Esophagus muscularis mucosa (tissue), 4 donors: ENCODE results near the gene DCX. TPM values are rescaled to one million over a fixed set of nuclear protein-coding genes. Genes with fewer than 3 reads are reported as not detected.
A peak's percentile ranks its signal among the peaks of the same experiment; 100 is the strongest.

Experiments used
- DNase-seq: peaks from one replicate; pipeline ENCODE4 v3.0.0-alpha.2; 2017; ENCODE audit errors: extremely low spot score
- H3K27ac ChIP-seq, 4 donors: fragments of 200-600 bp; sonication (generic); replicated peaks in 1 of 4; 1 replicate in 3 of 4; 2 replicates in 1 of 4; pipeline ENCODE4 v1.5.1; 2016 to 2019; ENCODE audit warnings: mild to moderate bottlenecking in 1 of 4
- H3K27me3 ChIP-seq, 4 donors: fragments of 200-600 bp; sonication (generic); one replicate each; pipeline versions ENCODE4 v1.5.1 to v1.6.0; 2016 to 2019
- H3K36me3 ChIP-seq, 4 donors: fragments of 200-600 bp; sonication (generic); one replicate each; pipeline ENCODE4 v1.5.1; 2016 to 2019
- H3K4me1 ChIP-seq, 4 donors: fragments of 200-600 bp; sonication (generic); one replicate each; pipeline ENCODE4 v1.5.1; 2016 to 2019
- H3K4me3 ChIP-seq, 4 donors: fragments of 200-600 bp; sonication (generic); 1 replicate in 2 of 4; 2 replicates in 2 of 4; pipeline ENCODE4 v1.5.1; 2016 to 2019; ENCODE audit warnings: mild to moderate bottlenecking in 4 of 4, moderate library complexity in 1 of 4
- H3K9me3 ChIP-seq, 4 donors: fragments of 200-600 bp; sonication (generic); 1 replicate in 3 of 4; 2 replicates in 1 of 4; pipeline ENCODE4 v1.5.1; 2016 to 2019
- EP300 ChIP-seq: sonication (generic); formaldehyde crosslinking; IDR thresholded peaks from one replicate; pipeline ENCODE4 v1.6.1; 2017; ENCODE audit warnings: antibody characterized with exemption
- POLR2A ChIP-seq: fragments of 450-650 bp; IDR thresholded peaks from one replicate; pipeline ENCODE4 v1.6.1; 2017; ENCODE audit warnings: antibody characterized with exemption, moderate library complexity, mild to moderate bottlenecking, low read depth
- POLR2AphosphoS5 ChIP-seq, 2 donors: sonication (generic); formaldehyde crosslinking; IDR thresholded peaks; one replicate each; pipeline ENCODE4 v1.6.1; 2017; ENCODE audit warnings: antibody characterized with exemption in 2 of 2
- WGBS: methylation state at CpG from one replicate; pipeline ENCODE4 v1.1.5; 2018; 5-methylcytosine and 5-hydroxymethylcytosine counted together
- intact Hi-C: fragments of 100-400 bp; cut with DNase I; formaldehyde crosslinking; loops from one replicate; pipeline ENCODE4 v1.15.1; 2023
- total RNA-seq, 4 donors: library from RNA; depleted of rRNA; stranded (reverse); fragments of >200 nt; gene quantifications; one replicate each; pipeline versions ENCODE4 v1.1.0 to v1.2.1, GENCODE V29; 2016
- TF ChIP-seq, protein P1 (sequence below), 3 experiments: fragments of 200-600 bp in 2 of 3; fragments of 450-650 bp in 1 of 3; sonication (generic) in 2 of 3; IDR thresholded peaks; one replicate each; pipeline ENCODE4 v1.5.1; 2017 to 2019; ENCODE audit warnings: antibody characterized with exemption in 3 of 3, mild to moderate bottlenecking in 2 of 3, moderate library complexity in 1 of 3

DCX gene
- total RNA-seq, 4 donors from 2014 or later: under 0.01 to 0.13 (median 0.11) TPM; not detected in 1

DNA sequence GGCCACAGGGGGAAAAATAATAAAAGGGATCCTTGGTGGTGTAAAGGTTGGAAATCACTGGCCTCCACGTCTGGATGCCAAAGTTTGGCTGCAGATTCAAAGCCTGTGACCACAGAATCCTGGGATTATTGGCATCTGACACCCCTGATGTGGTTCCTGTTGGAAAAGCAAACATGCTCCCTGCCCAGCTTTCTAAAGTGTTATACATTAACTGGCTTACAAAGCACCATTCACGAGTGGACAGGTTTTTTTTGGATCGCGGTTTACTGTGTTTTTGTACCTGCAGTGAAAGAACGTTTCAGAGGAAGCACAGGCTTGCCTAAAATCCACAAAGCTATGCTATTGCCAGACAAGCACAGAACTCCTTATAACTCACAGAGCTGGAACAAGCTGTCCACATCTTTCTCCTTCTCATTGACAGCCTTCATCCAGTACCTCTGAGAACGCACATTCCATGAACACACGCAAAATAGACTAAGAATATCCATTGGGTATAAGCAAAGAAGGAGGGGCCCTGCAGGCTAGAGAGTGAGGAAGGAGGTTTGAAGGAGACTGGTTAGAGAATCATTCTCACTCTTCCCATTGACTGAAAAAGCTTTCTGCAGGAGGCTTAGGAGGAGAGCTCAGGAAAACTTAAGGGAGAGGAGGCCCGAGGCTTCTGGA lies 127.2 kb downstream of the DCX start:
- 52% methylated on average over 8 of the region's 8 CpGs for WGBS
- Histone ChIP-seq H3K4me1 (no peaks in the 10 kb centered on the region), H3K27ac (no peak overlapping the region), H3K9me3 (no peaks in the 10 kb centered on the region), H3K36me3 (no peaks in the 10 kb centered on the region), H3K4me3 (no peak overlapping the region), H3K27me3 (peaks cover 0 to 3% (median 0%) of the 10 kb centered on the region in 4 donors)
- TF ChIP-seq POLR2A (no peak), POLR2AphosphoS5 (IDR thresholded peaks at IDR 0.05) (no peak), EP300 (no peak)
- TF ChIP-seq, protein P1, sequence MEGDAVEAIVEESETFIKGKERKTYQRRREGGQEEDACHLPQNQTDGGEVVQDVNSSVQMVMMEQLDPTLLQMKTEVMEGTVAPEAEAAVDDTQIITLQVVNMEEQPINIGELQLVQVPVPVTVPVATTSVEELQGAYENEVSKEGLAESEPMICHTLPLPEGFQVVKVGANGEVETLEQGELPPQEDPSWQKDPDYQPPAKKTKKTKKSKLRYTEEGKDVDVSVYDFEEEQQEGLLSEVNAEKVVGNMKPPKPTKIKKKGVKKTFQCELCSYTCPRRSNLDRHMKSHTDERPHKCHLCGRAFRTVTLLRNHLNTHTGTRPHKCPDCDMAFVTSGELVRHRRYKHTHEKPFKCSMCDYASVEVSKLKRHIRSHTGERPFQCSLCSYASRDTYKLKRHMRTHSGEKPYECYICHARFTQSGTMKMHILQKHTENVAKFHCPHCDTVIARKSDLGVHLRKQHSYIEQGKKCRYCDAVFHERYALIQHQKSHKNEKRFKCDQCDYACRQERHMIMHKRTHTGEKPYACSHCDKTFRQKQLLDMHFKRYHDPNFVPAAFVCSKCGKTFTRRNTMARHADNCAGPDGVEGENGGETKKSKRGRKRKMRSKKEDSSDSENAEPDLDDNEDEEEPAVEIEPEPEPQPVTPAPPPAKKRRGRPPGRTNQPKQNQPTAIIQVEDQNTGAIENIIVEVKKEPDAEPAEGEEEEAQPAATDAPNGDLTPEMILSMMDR (IDR thresholded peaks at IDR 0.05): no peak
- no peak for DNase-seq
- intact Hi-C loops: no loop called here

GRCh38 chrX:111283446-111283845 lies 128.5 kb downstream of the DCX start:
- WGBS: 72% methylated on average over 2 of the region's 2 CpGs
- Histone ChIP-seq H3K4me1 (no peaks in the 10 kb centered on the region), H3K27ac (no peak overlapping the region), H3K27me3 (peaks cover 0 to 3% (median 0%) of the 10 kb centered on the region in 4 donors), H3K4me3 (no peak overlapping the region), H3K9me3 (no peaks in the 10 kb centered on the region), H3K36me3 (no peaks in the 10 kb centered on the region)
- TF ChIP-seq EP300 (no peak), POLR2A (no peak), POLR2AphosphoS5 (IDR thresholded peaks at IDR 0.05) (no peak)
- TF ChIP-seq, protein P1 (IDR thresholded peaks at IDR 0.05): no peak
- intact Hi-C loops: no loop called here
- no peak for DNase-seq

DNA sequence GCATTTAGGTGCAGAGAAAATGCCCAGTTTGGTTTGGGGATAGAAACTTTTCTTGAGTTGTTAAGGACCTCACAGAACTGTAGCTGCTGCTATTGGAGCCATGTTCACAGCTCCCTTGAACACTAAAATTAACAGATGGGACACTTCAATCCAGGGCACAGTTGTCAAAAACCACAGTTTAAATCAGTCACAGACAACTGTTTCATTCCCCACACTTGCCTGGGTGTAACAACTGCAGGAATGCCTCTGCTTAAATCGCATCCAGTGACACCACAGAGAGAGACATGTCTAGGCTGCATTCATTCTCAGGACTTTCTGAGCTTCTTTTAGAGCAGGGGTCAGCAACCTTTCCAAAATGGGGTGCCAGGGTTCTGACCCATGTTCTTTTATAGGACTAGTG lies 129.0 kb downstream of the DCX start:
- TF ChIP-seq EP300: no peak
- TF ChIP-seq POLR2AphosphoS5 (IDR thresholded peaks at IDR 0.05): no peak
- TF ChIP-seq POLR2A: no peak
- TF ChIP-seq, protein P1 (IDR thresholded peaks at IDR 0.05): no peak

DNA sequence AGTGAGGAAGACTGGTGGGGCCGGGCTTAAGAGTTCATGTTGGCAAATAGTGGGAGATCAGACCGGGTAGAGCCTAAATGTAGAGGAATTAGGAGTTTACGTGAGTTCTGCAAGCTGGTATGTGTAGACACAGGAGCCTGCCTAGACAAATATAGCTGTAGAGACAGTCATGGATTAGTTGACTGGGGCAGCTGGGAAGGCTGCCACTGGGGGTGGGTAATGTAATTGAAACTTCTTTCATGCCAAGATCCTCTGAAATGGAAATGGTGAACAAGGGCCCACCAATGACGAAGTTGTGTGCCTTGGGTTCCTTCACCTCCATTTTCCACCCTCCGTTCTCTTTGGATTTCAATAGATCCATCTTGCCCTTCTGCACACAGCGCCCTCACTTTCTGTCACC lies 129.9 kb downstream of the DCX start:
- Histone ChIP-seq H3K36me3 (no peaks in the 10 kb centered on the region), H3K4me3 (no peak overlapping the region), H3K27ac (no peak overlapping the region), H3K27me3 (no peaks in the 10 kb centered on the region), H3K9me3 (no peaks in the 10 kb centered on the region), H3K4me1 (no peaks in the 10 kb centered on the region)
- no peak for DNase-seq
- WGBS: 76% methylated on average over 6 of the region's 6 CpGs
- TF ChIP-seq POLR2AphosphoS5 (IDR thresholded peaks at IDR 0.05): no peak
- TF ChIP-seq POLR2A: no peak
- no peak for TF ChIP-seq EP300
- TF ChIP-seq, protein P1 (IDR thresholded peaks at IDR 0.05): no peak
- intact Hi-C loops: no loop called here

More for the DNA sequence above, 129.0 kb downstream of the DCX start:
- Histone ChIP-seq H3K4me3 (no peak overlapping the region), H3K36me3 (no peaks in the 10 kb centered on the region), H3K27ac (no peak overlapping the region), H3K4me1 (no peaks in the 10 kb centered on the region), H3K27me3 (peaks cover 0 to 3% (median 0%) of the 10 kb centered on the region in 4 donors), H3K9me3 (no peaks in the 10 kb centered on the region)
- no peak for DNase-seq
- intact Hi-C loops: no loop called here
- WGBS: 73% methylated on average over 1 of the region's 1 CpG

DNA sequence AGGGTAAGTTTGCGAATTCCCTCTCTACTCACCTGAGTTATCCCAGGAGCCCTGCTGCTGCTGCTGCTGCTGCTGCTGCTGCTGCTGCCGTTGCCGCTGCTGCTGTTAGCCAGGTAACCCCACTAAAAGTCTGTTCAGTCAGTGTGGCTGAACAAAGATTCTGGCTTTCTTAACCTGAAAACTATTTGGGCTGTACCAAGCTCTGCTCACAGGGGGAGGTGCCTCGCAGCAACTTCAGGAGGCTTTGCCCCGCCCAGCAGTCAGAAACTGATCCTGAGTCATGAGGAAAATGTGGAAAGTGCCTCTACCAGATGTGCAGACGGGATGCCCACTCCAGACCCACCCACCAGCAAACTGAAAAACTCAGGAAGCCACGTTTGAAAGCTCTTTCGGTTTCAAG lies 141.7 kb downstream of the DCX start, which contains the start of gene CAPN6:
CAPN6 (minus strand) TSS at position 145 of the 400 bp plus-strand sequence. CDS start 6,547 bp downstream, outside the sequence.
- Histone ChIP-seq H3K36me3 (no peaks in the 10 kb centered on the region), H3K27ac (no peak within 1 kb of the TSS), H3K4me1 (no peaks in the 10 kb centered on the region), H3K27me3 (no peaks in the 10 kb centered on the region), H3K9me3 (no peaks in the 10 kb centered on the region), H3K4me3 (peak within 1 kb of the TSS in 1 of 4 donors; percentile 5)
- 48% methylated on average over 6 of the region's 8 CpGs for WGBS
- no peak for DNase-seq
- no peak for TF ChIP-seq POLR2A
- no peak for TF ChIP-seq EP300
- intact Hi-C loops: no loop called here
